Measurements from ENCODE around the gene PVR. TPM values are rescaled to one million over a fixed set of nuclear protein-coding genes. Genes with fewer than 3 reads are reported as not detected.

PVR gene
- total RNA-seq, 1 donor: 156 TPM

- no peak for DNase-seq (ENCODE audit: low read depth)
- no peak overlapping the region for H3K4me3 ChIP-seq (ENCODE audit: low read depth, low read length)
- TF ChIP-seq, protein P1, sequence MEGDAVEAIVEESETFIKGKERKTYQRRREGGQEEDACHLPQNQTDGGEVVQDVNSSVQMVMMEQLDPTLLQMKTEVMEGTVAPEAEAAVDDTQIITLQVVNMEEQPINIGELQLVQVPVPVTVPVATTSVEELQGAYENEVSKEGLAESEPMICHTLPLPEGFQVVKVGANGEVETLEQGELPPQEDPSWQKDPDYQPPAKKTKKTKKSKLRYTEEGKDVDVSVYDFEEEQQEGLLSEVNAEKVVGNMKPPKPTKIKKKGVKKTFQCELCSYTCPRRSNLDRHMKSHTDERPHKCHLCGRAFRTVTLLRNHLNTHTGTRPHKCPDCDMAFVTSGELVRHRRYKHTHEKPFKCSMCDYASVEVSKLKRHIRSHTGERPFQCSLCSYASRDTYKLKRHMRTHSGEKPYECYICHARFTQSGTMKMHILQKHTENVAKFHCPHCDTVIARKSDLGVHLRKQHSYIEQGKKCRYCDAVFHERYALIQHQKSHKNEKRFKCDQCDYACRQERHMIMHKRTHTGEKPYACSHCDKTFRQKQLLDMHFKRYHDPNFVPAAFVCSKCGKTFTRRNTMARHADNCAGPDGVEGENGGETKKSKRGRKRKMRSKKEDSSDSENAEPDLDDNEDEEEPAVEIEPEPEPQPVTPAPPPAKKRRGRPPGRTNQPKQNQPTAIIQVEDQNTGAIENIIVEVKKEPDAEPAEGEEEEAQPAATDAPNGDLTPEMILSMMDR (IDR thresholded peaks at IDR 0.05; ENCODE audit: insufficient read depth, low read depth, low read length): no peak
Measured at GRCh38 chr19:44653343-44653742, 9.6 kb downstream of the PVR start.

- peak; percentile 51 for DNase-seq (ENCODE audit: low read depth)
- TF ChIP-seq, protein P1 (IDR thresholded peaks at IDR 0.05; ENCODE audit: insufficient read depth, low read depth, low read length): peak; percentile 45
- no peak overlapping the region for H3K4me3 ChIP-seq (ENCODE audit: low read depth, low read length)
Measured at GRCh38 chr19:44653977-44654774, 10.5 kb downstream of the PVR start.

DNA sequence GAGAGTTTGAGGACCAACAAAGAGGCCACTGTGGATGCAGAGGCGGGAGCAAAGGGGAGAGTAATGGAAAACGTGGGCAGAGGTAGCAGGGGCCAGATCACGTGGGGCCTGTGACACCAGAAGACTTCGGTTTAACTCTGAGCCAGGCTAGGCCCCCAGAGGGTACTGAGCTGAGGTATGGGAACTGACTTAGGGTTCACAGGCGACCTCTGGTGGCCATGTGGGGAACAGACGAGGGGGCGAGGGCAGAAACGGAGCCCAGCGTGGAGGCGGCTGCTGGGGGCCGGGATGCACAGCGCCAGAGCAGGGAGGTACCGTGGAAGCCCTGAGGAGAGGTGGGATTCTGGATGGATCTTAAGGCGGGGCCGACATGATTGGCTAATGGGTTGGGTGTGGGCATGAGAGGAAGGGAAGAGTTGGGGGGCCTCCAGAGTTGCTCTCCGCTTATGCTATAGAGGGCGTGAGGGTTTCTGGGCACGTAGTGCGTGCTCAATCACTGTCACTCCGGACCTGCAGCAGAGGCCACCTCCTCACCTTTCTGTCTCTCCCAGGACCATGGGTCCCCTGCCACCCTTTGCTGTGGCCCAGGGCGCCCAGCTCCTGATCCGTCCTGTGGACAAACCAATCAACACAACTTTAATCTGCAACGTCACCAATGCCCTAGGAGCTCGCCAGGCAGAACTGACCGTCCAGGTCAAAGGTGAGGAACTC lies 13.7 kb downstream of the PVR start:
- no peak overlapping the region for H3K4me3 ChIP-seq (ENCODE audit: low read depth, low read length)
- TF ChIP-seq, protein P1 (IDR thresholded peaks at IDR 0.05; ENCODE audit: insufficient read depth, low read depth, low read length): peak; percentile 96
- peak; percentile 67 for DNase-seq (ENCODE audit: low read depth)

DNA sequence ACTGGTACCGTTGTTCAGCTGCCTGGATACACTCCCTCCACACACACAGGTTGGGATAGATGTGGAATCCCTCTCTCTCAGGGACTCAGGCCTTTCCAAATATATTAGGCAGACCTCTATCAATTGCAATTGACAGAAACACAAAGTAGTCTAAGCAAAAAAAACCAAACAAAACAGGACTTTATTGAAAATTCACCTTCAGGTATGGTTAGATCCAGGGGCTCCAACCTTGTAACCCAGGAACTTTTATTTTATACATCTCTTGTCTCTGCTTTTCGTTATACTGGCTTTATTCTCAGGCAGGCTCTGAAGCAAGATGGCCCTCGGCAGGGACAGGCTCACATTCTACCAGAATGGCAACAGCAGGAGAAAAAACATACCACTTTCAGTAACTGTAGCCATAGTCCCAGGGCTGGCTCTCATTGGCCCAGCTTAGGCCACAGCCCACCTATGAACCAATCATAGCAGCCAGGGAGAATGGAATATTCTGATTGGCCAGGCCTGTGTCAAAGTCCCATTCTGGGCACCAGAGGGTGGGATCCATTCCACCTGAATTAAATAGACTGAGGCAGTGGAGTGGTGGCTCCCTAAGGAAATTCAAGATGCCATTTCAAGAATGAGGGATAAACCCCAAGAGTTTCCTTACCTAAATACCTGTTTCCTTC lies 14.5 kb downstream of the PVR start:
- H3K4me3 ChIP-seq (ENCODE audit: low read depth, low read length): no peak overlapping the region
- TF ChIP-seq, protein P1 (IDR thresholded peaks at IDR 0.05; ENCODE audit: insufficient read depth, low read depth, low read length): no peak
- DNase-seq (ENCODE audit: low read depth): no peak

- DNase-seq (ENCODE audit: low read depth): no peak
- TF ChIP-seq, protein P1 (IDR thresholded peaks at IDR 0.05; ENCODE audit: insufficient read depth, low read depth, low read length): no peak
Measured at GRCh38 chr19:44660081-44660480, 16.4 kb downstream of the PVR start.

DNA sequence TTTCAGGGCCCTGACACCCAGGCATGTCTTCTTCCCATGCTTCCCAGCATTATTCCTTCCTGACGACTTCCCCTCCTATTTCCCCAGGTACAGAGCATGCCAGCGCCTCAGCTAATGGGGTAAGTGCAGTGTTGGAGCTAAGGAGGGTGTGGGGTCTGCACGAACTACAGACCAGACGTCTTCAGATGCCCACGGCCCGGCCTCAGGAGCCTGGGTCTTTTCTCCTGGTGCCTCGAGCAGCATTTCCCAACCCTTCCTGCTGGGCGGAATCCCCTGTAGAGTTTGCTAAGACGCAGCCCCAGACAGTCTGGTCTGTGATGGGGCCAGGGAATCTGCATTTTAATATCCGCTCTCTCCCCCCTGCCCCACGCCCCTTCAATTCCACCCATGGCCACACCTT lies 17.5 kb downstream of the PVR start:
- TF ChIP-seq, protein P1 (IDR thresholded peaks at IDR 0.05; ENCODE audit: insufficient read depth, low read depth, low read length): no peak
- DNase-seq (ENCODE audit: low read depth): no peak
- H3K4me3 ChIP-seq (ENCODE audit: low read depth, low read length): no peak overlapping the region

More at GRCh38 chr19:44660081-44660480, 16.4 kb downstream of the PVR start:
- H3K4me3 ChIP-seq (ENCODE audit: low read depth, low read length): no peak overlapping the region

All from fibroblast of villous mesenchyme (primary cell).